22Rv1 (cell line): ENCODE results near the gene PCDH9.

ENCODE experiments used
- H3K27ac ChIP-seq: fragments of 450-650 bp; 2 replicates; pipeline ENCODE4 v1.5.1; 2017
- ZFX ChIP-seq: fragments of 450-650 bp; IDR thresholded peaks from 2 replicates; pipeline ENCODE4 v1.6.1; 2017; ENCODE audit warnings: antibody characterized with exemption, borderline replicate concordance
- TF ChIP-seq, protein P1 (sequence below): fragments of 450-650 bp; IDR thresholded peaks from 2 replicates; pipeline ENCODE4 v1.5.1; 2017; ENCODE audit warnings: mild to moderate bottlenecking

PCDH9 gene

DNA sequence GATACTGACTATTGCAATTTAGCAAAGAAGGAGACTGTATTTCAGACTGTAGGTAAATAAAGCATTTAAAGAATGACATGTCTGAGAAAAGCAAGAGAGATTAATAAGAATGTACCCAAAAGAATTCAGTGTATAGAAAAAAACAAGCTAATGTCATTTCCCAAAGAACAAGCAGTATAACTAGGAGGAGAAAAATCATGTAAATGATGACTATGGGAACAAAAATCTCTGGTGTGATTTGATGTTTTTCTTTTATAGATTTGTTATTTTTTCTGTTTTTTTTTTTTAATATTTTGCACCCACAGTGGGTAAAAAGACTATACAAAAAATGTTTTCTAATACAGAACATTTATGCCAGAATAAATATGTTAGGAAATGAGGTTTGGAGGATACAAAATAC, 801.0 kb downstream of the PCDH9 start:
- TF ChIP-seq, protein P1, sequence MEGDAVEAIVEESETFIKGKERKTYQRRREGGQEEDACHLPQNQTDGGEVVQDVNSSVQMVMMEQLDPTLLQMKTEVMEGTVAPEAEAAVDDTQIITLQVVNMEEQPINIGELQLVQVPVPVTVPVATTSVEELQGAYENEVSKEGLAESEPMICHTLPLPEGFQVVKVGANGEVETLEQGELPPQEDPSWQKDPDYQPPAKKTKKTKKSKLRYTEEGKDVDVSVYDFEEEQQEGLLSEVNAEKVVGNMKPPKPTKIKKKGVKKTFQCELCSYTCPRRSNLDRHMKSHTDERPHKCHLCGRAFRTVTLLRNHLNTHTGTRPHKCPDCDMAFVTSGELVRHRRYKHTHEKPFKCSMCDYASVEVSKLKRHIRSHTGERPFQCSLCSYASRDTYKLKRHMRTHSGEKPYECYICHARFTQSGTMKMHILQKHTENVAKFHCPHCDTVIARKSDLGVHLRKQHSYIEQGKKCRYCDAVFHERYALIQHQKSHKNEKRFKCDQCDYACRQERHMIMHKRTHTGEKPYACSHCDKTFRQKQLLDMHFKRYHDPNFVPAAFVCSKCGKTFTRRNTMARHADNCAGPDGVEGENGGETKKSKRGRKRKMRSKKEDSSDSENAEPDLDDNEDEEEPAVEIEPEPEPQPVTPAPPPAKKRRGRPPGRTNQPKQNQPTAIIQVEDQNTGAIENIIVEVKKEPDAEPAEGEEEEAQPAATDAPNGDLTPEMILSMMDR, result no peak
- TF ChIP-seq ZFX, result no peak
- no peak overlapping the region for H3K27ac ChIP-seq

DNA sequence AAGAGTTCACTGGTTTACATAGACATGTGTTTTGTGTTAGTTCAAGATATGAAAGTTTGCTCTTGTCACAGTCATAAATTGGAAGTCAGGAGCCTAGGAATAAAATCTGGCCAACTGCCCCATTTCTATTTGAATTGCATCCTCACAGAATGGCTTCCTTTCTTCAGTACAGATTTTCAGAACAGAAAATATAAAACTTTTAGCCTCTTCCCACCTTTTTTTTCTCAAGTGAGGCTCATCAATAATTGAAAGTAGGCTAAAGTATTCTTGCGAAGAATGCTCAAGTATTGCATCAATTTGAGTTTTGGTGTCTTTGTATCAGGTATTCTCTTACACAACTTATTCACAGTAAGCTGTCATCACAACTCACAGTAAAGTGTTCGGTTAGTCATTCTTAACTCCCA, 802.7 kb downstream of the PCDH9 start:
- TF ChIP-seq ZFX, result no peak
- TF ChIP-seq, protein P1, result no peak
- H3K27ac ChIP-seq, result no peak overlapping the region

DNA sequence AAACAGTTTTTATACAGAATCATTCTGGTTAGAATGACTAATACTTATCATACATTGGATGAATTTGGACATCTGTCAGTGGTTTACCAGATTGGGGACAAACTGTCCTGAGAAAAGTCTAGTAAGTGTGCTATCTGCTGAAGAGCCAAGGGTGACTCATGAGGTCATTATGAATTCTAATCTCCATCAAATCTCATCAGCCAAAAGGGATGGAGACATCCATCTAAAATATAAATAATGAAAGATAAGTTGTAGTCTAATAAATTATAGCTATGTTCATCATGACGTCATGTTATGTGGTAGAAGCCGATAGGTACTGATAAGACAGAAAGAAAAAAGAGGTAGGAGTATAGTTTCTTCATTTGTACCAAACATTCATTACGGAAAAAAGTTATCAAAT, 804.4 kb downstream of the PCDH9 start:
- no peak for TF ChIP-seq ZFX
- TF ChIP-seq, protein P1, result no peak
- no peak overlapping the region for H3K27ac ChIP-seq

DNA sequence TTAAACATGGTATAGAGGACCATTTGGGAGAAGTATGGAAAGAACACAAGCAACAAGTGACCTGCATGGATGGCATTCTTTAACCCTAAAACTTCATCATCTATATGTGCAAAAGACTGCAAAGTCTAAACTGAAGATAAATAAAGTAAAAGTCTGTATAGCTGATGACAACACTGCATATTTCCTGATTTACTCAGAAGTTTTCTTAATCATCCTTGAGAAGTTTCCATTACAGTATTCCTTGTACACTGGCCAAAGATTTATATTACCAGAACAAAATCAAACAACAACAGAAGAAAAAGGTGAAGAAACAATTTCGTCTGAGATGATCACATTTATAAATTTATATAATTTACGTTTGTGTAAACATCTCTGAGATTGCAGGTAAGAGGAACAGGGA, 805.7 kb downstream of the PCDH9 start:
- H3K27ac ChIP-seq, result no peak overlapping the region
- TF ChIP-seq ZFX, result no peak
- TF ChIP-seq, protein P1, result no peak

DNA sequence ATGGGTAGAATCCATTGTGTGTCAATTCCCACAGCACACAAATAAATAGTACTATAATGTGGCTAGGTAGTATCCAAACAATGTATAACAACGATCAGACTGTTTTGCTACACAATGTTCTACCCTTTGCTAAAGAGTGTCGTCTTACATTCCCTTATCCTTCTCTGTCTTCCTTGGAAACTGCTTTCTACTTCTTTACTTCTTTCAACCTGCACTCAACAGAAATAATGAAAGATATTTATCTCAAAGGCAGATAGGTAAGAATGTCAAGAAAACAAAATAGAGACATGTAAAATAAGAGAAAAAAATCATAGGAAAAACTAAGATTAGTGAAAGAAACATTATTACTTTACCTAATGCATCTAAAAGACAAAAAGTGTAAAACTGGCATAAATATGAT, 814.7 kb downstream of the PCDH9 start:
- no peak for TF ChIP-seq ZFX
- TF ChIP-seq, protein P1, result no peak
- H3K27ac ChIP-seq, result no peak overlapping the region

DNA sequence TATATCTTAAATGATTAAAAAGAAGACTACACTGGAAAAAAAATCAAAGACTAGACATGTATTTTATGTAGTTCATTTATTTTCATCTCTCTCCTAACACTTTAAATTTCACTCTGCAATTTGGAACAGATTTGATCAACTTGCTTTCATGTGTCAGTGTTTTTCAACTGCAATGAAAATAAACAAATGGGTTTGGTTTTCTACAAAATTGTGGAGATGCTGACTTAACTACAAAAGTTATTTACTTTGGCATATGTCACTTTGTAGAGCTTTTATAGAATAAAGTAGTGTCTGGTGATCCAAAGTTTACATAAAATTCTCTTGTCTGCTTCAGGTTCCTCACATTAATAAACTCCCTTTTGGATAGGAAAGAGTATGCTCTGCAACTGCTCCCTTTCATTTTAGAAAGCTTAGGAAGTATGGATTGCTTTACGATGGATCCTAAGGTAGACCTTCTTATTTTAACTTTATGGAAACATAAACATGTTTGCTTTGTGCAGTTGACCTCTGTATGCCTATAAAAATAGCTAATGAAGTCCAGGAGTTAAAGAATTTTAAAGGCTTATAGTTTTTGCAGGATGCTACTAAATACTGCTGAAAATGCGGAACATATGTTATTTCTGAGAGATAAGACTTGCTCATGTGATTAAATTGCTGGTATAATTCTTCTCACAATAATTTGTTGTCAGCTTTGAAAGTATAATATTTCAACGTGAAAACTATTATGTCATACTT, 815.9 kb downstream of the PCDH9 start:
- H3K27ac ChIP-seq, result peak overlapping the region; percentile 40
- no peak for TF ChIP-seq ZFX
- TF ChIP-seq, protein P1, result no peak

DNA sequence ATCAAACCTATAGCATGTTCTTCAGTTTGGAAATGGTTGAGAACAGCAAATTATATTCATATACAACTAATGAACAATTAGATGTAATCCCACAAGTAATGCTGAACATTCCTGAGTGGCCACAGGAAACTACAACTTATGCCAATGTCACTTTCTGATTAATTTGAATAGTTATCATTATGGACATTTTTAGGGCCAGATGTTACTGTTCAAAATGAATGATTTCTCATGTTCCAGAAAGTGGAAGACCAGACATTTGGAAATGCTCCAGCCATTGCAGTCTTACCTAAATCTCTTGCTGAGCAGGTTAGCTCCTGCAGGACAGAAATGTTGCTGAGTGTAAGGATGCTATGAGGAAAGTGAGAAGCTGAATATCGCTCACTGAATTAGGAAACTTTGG, 819.8 kb downstream of the PCDH9 start:
- TF ChIP-seq, protein P1, result no peak
- TF ChIP-seq ZFX, result no peak
- H3K27ac ChIP-seq, result no peak overlapping the region
